Stimulated activated CD4-positive, alpha-beta T cell treated with anti-CD3 and anti-CD28 coated beads, Interleukin-12 subunit alpha, Interleukin-12 subunit beta, amount 100 ng/mL, for 24 hours (primary cell): ENCODE data around the gene BIRC3.
"Not testable (repeated sequence)": the region's sequence is repeated elsewhere in the genome, so short reads cannot be mapped to it uniquely, and the experiment has no call there.

Source experiments
- DNase-seq, 2 experiments: peaks; one replicate each; pipeline ENCODE4 v3.0.0-alpha.2; 2020; ENCODE audit warnings: low read depth in 2 of 2

The BIRC3 gene

GRCh38 chr11:102374633-102375424 is 57.5 kb downstream of the BIRC3 start:
- DNase-seq = not testable (repeated sequence)

- DNase-seq = no peak
Measured at GRCh38 chr11:102375720-102376399, 58.6 kb downstream of the BIRC3 start.

GRCh38 chr11:102377891-102378290 is 60.6 kb downstream of the BIRC3 start:
- DNase-seq = no peak

- DNase-seq = no peak
Measured at GRCh38 chr11:102378818-102379217, 61.5 kb downstream of the BIRC3 start.

GRCh38 chr11:102382384-102382783 is 65.1 kb downstream of the BIRC3 start:
- DNase-seq = no peak

- DNase-seq = no peak
Measured at GRCh38 chr11:102383839-102384238, 66.6 kb downstream of the BIRC3 start.

GRCh38 chr11:102384419-102385079 is 67.3 kb downstream of the BIRC3 start:
- no peak for DNase-seq

- DNase-seq = no peak
Measured at GRCh38 chr11:102385085-102386007, 68.1 kb downstream of the BIRC3 start.

GRCh38 chr11:102386136-102386734 is 69.0 kb downstream of the BIRC3 start:
- no peak for DNase-seq

- no peak for DNase-seq
Measured at GRCh38 chr11:102387043-102387781, 69.9 kb downstream of the BIRC3 start.
